Ammon's horn (tissue), 1 donor: ENCODE results near the gene CCDC68.

Source experiments
- DNase-seq: peaks from one replicate; pipeline ENCODE4 v3.0.0-alpha.2; 2016; ENCODE audit warnings: low spot score

The CCDC68 gene

DNA sequence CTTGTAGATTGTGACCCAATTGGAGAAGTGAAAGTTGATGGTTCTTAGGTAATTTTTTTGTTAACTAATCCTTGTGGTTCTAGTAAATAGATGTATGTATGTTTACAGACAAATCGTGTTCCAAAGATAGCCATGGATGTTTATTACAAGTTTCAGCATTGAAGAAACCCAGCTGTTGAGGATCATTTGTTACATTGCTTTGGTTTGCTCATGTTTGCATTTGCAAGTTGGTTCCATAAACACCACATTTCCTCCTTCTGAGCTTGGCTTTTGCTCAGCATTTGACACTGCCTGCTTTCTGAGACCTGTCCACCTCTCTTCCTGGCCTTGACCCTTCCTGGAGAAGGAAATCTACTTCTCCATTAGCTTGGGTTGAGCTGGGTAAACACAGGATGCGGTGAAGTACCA lies 1.8 kb upstream of the CCDC68 start:
- DNase-seq: no peak

DNA sequence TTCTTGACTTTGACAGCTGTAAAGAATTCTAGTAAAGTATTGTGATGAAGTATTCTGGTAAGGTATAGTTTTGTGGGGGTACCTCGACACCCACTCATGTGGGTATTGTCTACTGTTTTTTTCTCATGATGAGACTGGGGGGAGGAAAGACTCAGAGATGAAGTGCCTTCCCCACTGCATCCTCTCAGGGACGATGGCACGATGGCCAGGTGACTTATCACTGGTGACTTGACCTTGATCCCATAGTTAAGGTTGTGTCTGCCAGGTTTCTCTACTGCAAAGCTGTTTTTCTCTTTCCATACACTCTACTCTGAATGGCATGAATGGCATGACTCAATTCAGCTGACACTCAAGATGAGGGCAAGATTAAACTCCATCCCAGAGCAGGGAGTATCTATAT lies 936 bp upstream of the CCDC68 start:
- DNase-seq: no peak

DNA sequence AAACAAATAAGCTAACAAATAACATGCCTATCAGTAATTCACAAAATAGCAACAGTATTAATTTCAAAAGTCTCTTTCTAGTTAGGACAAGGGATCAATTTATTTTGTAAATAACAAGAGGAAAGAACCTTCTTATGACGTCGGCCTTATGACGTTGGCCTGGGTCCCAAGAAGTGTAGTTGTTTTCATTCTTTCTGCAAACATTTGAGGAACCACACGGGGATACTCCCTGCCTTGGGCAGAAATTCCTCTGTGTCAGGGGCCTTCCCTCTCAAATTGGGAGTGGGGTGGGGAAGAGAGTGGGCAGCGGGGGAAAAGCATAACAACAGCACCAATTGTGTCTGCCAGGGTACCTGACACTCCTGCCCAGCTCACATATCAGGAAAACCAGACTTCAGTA lies 1.3 kb downstream of the CCDC68 start:
- no peak for DNase-seq

DNA sequence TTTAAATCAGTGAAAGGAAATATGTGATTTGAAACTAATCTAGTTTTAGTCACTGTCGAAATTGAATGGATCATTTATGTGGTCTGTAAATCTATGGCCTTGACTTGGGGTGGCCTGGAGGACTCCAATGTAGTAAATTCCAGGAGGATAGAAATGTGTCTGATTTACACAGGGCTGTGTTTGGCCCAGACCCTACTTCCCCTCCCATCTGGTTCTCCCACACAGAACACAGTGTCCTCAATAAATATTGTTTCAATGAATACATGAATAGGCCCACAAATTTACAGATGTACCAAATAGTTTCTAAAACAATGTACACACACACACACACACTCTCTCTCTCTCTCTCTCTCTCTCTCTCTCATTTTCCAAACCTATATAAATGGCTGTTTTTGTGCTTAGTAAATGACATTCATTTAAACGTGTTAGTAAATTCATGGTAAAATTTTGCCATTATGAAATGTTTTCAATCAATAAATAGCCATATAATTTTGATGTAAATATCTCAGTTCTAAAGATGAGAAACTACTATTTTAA lies 1.9 kb downstream of the CCDC68 start:
- peak; percentile 10 for DNase-seq

DNA sequence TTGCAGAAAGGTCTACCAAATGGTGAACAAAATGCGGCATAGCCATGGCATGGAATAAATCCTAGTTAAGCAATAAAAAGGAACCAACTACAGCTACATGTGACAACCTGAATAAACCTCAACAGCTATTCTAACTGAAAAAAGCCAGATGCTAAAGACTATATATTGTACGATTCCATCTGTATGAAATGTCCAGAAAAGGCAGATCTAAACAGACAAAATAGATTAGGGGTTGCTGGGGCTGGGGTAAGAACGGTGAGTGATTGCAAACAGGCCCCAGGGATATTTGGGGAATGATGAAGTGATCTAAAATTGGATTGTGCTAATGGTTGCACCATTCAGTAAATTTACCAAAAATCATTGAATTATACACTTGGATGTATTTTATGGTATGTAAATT lies 2.8 kb downstream of the CCDC68 start:
- no peak for DNase-seq

DNA sequence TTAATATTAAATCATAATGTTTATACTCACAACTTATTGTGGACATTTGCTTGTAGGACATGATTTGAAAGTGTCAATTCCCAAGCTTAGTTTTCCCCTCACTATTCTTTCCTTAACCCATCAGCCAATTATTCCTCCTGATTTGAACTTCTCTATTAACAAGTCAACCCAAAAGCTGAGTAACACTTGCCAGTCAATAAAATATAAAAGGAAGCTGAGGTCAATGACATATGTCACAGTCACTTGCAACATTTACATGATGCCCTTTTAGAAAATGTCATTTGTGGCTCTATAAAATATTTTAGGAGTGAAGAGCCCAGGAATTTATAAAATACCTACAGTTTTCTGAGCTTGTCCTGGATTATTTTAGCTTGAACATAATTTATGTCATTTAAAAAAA lies 7.2 kb downstream of the CCDC68 start:
- DNase-seq: no peak

DNA sequence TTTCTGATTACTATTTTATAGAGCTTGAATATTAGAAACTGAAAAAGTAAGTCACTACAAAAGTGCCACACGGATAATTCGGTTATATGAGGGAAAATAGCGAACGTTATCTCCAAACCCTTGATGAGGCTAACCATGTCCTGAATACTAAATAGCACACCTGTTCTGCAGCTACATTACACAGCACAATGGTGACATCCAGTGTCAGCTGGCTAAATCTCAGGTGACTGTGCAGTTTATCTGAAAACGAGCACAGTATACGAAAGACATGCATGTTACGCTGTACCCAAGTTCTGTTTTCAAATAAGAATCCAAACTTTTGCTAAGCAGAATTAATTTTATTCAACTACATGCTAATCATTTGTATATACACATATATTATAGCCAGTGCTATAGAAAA lies 9.0 kb downstream of the CCDC68 start:
- no peak for DNase-seq

DNA sequence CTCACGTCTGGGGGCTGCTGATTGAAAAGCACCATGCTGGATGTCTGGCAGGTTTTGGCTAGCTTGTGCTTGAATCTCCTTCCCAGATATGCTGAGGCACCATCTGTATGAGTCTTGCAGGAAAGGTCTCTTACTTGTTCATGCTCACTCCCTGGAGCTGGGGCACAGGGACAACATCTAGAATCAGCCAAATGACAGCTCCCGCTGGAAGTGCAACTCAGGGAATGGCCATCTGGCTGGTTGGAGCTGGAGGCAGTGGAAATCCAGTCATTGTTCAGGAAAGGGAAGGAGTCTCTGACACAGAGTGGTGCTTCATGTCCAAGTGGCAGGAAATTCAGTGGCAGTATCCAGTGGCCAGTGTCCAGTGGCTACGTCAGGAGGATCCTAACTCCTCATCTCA lies 9.7 kb downstream of the CCDC68 start:
- DNase-seq: no peak

DNA sequence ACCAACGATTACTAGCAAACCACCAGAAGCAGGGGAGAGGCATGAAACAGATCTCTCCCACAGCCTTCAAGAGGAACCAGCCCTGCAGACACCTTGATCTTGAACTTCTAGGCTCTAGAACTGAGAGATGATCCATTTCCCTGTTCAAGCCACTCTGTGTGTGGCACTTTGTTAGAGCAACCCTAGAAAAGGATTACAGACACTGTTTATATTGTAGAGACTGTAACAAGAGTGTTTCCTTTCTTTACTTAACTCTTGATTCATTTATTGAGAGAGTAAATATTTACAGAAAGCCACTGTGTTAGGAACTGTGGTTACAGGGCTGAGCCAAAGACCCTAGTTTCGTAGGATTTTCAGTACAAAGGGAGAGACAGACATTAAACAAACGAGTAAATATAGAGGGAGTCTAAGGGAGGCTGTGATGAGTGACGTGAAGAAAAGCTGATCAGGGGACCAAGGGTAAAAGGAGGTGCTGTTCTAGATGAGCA lies 10.9 kb downstream of the CCDC68 start:
- no peak for DNase-seq

DNA sequence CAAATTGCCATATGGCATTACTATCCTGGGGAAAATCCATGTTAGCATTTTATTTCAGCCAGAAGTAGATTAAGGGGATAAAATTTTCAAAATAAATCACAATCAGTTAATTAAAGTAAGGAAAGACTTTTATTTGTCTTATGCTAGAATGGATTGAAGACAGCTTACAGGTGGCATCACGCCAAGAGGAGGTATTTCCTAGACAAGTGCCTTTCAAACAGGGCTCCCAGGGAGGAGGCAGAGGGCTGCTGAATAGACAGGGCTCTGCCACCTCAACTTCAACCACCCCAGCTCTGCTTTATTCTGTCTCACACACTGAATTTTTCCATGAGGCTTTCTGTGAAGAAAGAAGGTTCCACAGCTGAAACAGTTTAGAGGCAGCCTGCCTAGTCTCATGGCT lies 12.2 kb downstream of the CCDC68 start:
- DNase-seq: peak; percentile 5

DNA sequence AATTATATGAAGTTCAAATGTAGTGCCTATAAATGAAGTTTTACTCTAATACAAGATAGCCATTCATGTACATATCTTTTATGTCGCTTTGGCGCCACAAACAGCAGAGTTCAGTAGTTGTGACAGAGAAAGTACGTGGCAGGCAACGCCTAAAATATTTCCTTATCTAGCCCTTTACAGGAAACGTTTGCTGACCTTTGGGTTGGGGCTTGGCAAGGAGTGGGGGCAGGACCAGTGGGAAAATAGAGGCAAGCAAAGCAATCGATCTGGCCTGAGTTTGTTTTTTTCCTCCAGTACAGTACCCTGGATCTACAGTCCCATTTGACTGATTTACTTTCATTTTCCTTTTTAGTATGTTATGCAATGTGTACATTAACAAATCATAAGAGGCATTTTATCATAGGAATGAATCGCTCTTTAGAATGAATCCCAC lies 13.1 kb downstream of the CCDC68 start:
- no peak for DNase-seq

DNA sequence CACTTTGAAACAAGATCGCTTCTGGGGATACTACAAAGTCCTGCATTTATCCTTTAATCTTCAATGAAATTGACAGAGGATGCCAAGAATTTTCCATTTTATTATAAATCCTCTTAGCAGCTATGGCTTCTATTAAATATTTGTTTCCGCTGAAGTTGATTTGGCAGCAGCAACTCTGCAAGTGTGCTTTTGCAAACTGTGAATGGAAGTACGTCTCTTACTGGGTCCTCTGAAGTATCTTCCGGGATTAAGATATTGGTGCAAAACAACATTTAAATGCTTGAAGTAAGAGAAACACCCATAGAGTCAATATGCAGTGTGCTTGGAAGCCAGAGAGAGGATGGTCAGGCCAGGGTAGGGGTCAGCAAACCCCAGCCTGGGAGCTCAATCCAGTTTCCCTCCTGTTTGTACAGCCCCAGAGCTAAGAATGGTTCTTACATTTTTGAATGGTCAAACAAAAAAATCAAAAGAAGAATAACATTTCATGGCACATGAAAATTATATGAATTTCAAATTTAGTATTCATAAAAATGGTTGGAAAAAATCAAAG lies 13.6 kb downstream of the CCDC68 start:
- DNase-seq: no peak

DNA sequence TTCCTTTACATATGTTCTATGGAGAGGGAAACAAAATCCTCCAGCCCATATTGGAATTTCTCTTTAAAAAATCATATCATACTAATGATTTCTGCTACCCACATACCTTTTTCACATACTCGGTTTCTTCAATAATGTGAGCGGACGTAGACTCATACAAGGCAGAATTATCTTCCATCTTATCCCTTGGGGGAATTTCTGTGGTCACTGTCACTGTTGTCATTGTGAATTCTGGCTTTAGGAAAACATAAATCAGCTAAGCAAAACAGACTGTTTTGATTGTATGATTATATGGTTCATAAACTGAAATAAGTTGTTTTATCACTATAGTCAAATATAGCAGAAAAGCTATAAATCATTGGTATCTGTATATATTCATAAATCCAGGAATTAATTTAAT lies 16.7 kb downstream of the CCDC68 start:
- DNase-seq: no peak

DNA sequence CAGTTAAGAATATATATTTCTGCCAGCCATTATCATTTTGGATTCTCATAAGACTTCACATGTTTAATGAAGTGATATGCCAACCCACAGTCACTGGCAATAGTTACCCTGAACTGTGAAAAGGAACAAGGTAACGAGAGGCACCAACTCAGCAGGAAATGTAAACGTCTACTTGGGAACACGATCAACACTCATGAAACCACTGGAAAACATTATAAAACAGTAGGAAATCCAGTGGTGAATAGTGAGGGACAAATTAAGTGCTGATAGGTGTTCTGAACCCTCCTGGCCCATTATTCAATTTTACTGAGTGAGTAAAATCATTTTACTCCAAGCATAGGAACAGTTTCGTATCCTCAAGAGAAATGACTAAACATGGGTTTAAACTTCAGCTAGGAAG lies 17.1 kb downstream of the CCDC68 start:
- no peak for DNase-seq

DNA sequence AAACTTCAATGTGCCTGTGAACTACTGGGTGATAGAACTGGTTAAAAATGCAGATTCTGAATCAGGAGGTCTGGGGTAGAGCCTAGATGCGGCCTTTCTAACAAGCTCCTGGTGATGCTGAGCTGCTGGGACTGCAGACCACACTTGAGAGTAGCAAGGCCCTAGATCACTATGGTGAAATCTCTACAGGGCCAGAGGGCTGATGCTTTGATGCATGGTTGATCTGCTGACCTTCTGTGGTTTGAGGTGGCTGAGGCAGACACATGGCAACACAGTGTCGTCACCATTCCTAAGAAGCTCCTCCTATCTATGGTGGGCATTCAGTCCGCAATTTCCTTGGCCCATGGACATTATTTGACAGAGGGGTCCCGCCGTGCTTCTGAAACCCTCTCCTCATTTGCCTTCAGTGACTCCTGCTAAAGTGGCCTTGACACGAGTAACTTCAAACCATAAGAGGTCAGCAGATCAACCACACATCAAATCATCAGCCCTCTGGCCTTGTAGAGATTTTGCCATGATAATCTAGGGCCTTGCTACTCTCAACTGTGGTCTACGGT lies 19.8 kb downstream of the CCDC68 start:
- no peak for DNase-seq

DNA sequence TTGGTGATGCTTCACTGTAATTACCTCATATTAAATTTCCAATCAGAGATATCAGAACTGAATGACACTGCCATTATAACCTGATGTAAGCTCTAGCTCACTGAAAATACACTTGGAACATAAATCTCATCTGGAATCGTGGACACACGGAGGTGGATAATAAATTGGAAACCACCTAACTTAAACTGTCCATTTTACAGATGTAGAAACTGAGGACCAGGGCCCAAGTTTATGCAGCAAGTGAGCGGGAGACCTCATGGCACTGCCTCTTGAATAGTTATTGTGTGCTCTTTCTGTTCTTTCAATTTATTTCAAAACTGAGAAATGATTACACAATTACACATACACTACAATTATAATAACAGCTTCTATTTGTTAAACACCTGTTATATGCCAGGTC lies 20.8 kb downstream of the CCDC68 start:
- no peak for DNase-seq

DNA sequence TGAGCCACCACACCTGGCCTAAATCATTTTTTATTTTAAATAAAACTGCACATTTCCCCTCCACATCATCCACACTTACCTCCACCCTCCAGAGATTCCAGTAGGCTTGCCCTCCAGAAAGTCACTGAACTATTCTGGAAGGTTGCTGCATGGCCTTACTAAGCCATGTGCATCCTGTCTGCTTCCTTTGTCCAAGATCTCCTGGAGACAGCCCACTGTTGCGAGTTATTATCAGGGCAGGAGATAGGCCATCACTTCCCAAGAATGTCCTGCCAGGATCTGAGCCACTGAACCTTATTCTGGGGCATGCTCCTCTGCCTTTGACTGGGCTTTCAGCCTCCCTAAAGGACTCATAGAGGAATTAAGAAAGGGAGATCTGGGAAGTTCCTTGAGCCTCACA lies 26.8 kb downstream of the CCDC68 start:
- no peak for DNase-seq

DNA sequence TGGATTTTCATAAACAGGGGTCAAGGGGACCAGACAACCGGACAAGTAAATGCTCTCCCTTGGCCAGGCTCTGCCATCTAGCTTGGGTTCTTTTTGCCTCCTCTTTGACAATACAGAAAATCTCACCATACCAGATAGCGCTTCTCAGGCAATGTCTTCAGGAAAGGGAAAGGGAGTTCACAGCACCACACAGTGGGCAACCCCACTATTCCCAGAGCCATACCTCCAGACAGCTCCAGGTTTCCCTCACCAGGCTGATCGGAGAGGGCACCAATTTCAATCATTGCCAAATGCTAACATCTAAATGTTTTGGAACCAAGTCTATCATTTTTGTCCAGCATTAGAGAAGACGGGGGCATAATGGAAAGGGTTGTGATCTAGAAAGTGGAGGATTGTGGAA lies 28.1 kb downstream of the CCDC68 start:
- DNase-seq: no peak

DNA sequence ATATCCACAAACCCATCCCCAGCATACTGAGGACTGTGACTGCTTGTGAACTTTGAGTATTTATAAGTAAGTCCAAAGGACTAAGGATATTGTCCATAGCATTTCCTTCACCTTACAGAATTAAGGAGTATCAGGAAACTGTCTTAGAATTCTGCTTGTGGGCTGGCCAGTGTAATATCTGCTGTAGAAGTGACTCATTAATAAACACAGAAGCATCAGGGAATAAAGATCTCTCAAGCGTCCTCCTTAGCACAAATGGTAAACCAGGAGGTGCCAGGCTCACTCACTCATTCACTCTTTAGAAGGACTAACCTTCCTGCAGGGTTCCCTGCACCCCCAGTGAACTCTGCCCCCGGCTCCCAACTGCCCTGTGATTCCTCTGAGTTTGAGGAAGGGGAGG lies 31.0 kb downstream of the CCDC68 start:
- no peak for DNase-seq

DNA sequence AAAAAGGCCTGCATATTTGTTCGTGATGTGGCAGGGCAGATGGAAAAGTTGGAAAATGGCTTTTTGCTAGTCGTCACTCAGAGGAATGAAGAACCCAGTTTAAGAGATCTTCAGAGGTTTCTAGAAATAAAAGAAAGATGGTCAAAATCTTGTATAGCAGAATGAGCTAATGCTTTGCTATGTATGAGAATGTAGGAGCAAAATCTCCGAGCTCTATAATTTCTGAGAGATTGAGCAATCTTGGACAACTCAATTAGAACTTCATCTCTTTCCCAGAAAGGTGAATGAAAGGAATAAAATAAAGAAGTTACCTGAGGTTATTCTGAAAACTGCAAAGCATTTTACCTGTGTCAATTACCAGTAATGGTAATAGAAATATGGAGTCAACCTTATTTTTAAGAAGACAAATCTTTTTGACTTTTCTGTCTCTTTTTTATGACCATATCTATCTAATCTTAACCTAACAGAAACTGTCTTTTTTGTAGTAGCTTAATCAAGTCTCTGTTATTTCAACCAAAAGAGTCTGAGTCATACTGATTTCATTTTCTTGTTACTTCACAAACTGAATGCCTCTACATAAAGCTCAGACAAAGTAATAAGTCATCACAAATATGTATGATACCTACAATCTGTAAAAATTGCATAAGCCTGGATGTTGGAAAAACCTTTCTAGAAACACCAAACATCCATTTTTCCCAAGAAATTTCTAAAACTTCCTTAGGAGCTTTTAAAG lies 32.5 kb downstream of the CCDC68 start:
- no peak for DNase-seq

DNA sequence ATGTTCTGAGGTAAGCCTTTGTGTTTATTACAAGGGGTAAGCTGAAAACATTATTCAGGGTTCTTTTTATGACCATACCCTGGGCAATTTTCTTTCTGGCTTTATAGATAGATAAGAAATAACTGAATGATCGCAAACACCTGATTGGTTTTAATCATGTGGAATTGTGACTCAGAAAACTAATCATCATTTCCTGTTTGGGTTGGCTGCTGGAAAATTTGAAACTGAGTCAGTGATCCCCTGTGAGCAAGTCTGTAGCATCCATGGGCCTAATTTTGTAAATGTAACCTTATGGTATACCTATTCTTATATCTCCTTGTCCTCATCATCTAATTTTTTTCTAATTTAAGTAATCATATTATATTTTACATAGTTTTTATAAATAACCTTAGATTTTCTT lies 34.3 kb downstream of the CCDC68 start:
- DNase-seq: no peak

DNA sequence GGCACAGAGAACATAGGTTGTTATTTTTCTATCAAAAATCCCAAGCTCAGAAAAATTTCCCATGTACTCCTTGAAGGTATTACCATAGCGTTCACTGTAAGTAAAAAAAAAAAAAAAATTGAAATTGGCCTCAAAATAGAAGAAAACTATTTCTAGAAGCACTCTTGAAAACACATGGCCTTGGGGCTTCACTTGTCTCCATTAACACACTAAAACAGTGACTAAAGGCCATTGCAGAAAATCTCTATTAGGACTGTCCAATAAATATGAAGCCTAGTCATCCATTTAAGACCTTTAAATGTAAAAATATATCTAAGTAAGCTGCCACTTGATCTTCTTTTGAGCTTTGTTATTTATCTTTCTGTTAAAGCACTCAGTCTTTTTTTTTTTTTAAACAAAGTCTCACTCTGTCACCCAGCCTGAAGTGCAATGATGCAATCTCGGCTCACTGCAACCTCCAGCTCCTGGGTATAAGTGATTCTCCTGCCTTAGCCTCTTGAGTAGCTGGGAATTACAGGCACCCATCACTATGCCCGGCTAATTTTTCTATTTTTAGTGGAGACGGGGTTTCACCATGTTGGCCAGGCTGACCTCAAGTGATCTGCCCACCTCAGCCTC lies 35.8 kb downstream of the CCDC68 start:
- DNase-seq: no peak

DNA sequence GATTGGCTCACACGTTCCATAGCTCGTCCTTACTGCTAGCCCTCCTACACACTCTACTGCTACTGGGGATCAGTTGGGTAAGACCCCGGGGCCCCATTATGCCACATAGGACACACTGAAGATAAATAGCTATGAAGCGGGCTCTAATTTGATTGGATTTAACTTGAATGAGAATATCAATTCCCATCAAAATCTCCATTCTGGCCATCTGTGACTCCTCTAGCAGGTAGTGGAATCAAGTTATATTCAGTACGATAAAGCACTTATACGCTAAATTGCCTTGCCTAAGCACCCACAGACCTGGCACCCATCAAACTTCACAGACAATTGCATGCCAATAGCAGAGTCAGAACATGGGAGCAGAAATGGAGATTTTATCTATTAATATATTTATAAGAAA lies 39.8 kb downstream of the CCDC68 start:
- DNase-seq: no peak
